Liver (tissue), 9 donors: Measurements from ENCODE around the gene IQCK. TPM values are rescaled to one million over a fixed set of nuclear protein-coding genes. Genes with fewer than 3 reads are reported as not detected.
A peak's percentile ranks its signal among the peaks of the same experiment; 100 is the strongest.
"Not testable (repeated sequence)": the region's sequence is repeated elsewhere in the genome, so short reads cannot be mapped to it uniquely, and the experiment has no call there.

Source experiments
- DNase-seq: peaks from one replicate; pipeline ENCODE4 v3.0.0-alpha.2; 2017; ENCODE audit warnings: low spot score
- H3K27ac ChIP-seq, 2 donors: one replicate each; pipeline ENCODE4 v1.7.0; 2013; ENCODE audit warnings: inconsistent platforms in 2 of 2, low read length in 2 of 2, control low read depth in 1 of 2, low read depth in 1 of 2, mild to moderate bottlenecking in 1 of 2
- H3K27me3 ChIP-seq, 4 donors: one replicate each; pipeline versions ENCODE4 v1.6.1 to v1.7.0; 2013; ENCODE audit warnings: low read length in 3 of 4, inconsistent platforms in 1 of 4, mild to moderate bottlenecking in 1 of 4, moderate library complexity in 1 of 4; ENCODE audit not compliant: control insufficient read depth in 4 of 4, insufficient read depth in 4 of 4
- H3K36me3 ChIP-seq, 4 donors: one replicate each; pipeline versions ENCODE4 v1.6.1 to v1.7.0; 2013; ENCODE audit warnings: low read length in 3 of 4, mild to moderate bottlenecking in 3 of 4, low read depth in 1 of 4, moderate library complexity in 1 of 4; ENCODE audit not compliant: control insufficient read depth in 4 of 4, insufficient read depth in 3 of 4
- H3K4me1 ChIP-seq, 4 donors: one replicate each; pipeline versions ENCODE4 v1.6.1 to v1.7.0; 2013; ENCODE audit warnings: low read length in 3 of 4, mild to moderate bottlenecking in 3 of 4, moderate library complexity in 1 of 4; ENCODE audit not compliant: control insufficient read depth in 4 of 4, insufficient read depth in 4 of 4
- H3K4me3 ChIP-seq, 3 donors: one replicate each; pipeline versions ENCODE4 v1.6.1 to v1.7.0; 2013; ENCODE audit warnings: low read length in 3 of 3, control low read depth in 1 of 3, low read depth in 1 of 3, mild to moderate bottlenecking in 1 of 3
- H3K9ac ChIP-seq, 2 donors: one replicate each; pipeline ENCODE4 v1.7.0; 2013; ENCODE audit warnings: low read length in 2 of 2, mild to moderate bottlenecking in 2 of 2, moderate library complexity in 2 of 2, control low read depth in 1 of 2, low read depth in 1 of 2
- H3K9me3 ChIP-seq, 4 donors: one replicate each; pipeline versions ENCODE4 v1.6.1 to v1.7.0; 2013; ENCODE audit warnings: low read length in 3 of 4; ENCODE audit not compliant: control insufficient read depth in 4 of 4
- ATF3 ChIP-seq: IDR thresholded peaks from 2 replicates; pipeline ENCODE4 v1.6.1; 2016; ENCODE audit warnings: antibody characterized with exemption
- CTCF ChIP-seq: fragments of 150-350 bp; IDR thresholded peaks from 2 replicates; pipeline ENCODE4 v1.5.1; 2017; ENCODE audit warnings: improper control_type of control experiment, low read depth, low read length; ENCODE audit not compliant: missing input control
- EGR1 ChIP-seq, 2 donors: IDR thresholded peaks; 2 replicates each; pipeline ENCODE4 v1.6.1; 2016 to 2018; ENCODE audit warnings: antibody characterized with exemption in 2 of 2, low read depth in 2 of 2
- FOXA1 ChIP-seq: IDR thresholded peaks from 2 replicates; pipeline ENCODE4 v1.6.1; 2016; ENCODE audit warnings: antibody characterized with exemption
- FOXA2 ChIP-seq: IDR thresholded peaks from 2 replicates; pipeline ENCODE4 v1.6.1; 2016; ENCODE audit warnings: antibody characterized with exemption
- GABPA ChIP-seq, 2 donors: IDR thresholded peaks in 1 of 2; conservative IDR thresholded peaks in 1 of 2; 2 replicates each; pipeline ENCODE4 v1.6.1; 2016; ENCODE audit warnings: antibody characterized with exemption in 2 of 2, mild to moderate bottlenecking in 1 of 2, moderate library complexity in 1 of 2
- HNF4A ChIP-seq, 2 donors: conservative IDR thresholded peaks; 2 replicates each; pipeline ENCODE4 v1.6.1; 2016; ENCODE audit warnings: antibody characterized with exemption in 2 of 2, mild to moderate bottlenecking in 2 of 2
- HNF4G ChIP-seq: IDR thresholded peaks from 2 replicates; pipeline ENCODE4 v1.6.1; 2016; ENCODE audit warnings: antibody characterized with exemption
- JUND ChIP-seq, 2 donors: IDR thresholded peaks; 2 replicates each; pipeline ENCODE4 v1.6.1; 2016; ENCODE audit warnings: antibody characterized with exemption in 2 of 2
- MAX ChIP-seq: IDR thresholded peaks from 2 replicates; pipeline ENCODE4 v1.6.1; 2016; ENCODE audit warnings: antibody characterized with exemption
- NR2F2 ChIP-seq: IDR thresholded peaks from 2 replicates; pipeline ENCODE4 v1.6.1; 2016; ENCODE audit warnings: antibody characterized with exemption
- RAD21 ChIP-seq, 2 donors: IDR thresholded peaks; 2 replicates each; pipeline ENCODE4 v1.6.1; 2016; ENCODE audit warnings: antibody characterized with exemption in 2 of 2, mild to moderate bottlenecking in 2 of 2
- REST ChIP-seq: IDR thresholded peaks from 2 replicates; pipeline ENCODE4 v1.6.1; 2016; ENCODE audit warnings: antibody characterized with exemption, mild to moderate bottlenecking
- RXRA ChIP-seq, 2 donors: IDR thresholded peaks; 2 replicates each; pipeline ENCODE4 v1.6.1; 2017 to 2018; ENCODE audit warnings: antibody characterized with exemption in 2 of 2, mild to moderate bottlenecking in 1 of 2
- SP1 ChIP-seq: IDR thresholded peaks from 2 replicates; pipeline ENCODE4 v1.6.1; 2018; ENCODE audit warnings: antibody characterized with exemption, mild to moderate bottlenecking
- TAF1 ChIP-seq: conservative IDR thresholded peaks from 2 replicates; pipeline ENCODE4 v1.6.1; 2016; ENCODE audit warnings: antibody characterized with exemption, mild to moderate bottlenecking
- YY1 ChIP-seq: IDR thresholded peaks from 2 replicates; pipeline ENCODE4 v1.6.1; 2016; ENCODE audit warnings: antibody characterized with exemption, mild to moderate bottlenecking
- ZBTB33 ChIP-seq: IDR thresholded peaks from 2 replicates; pipeline ENCODE4 v1.6.1; 2016; ENCODE audit warnings: antibody characterized with exemption
- WGBS: extraction: QIAGEN DNeasy Blood & Tissue Kit; methylation state at CpG from one replicate; pipeline ENCODE4 v1.1.7; 2013; 5-methylcytosine and 5-hydroxymethylcytosine counted together
- polyA plus RNA-seq, 2 donors: library from polyadenylated mRNA; stranded (reverse) in 1 of 2; unstranded in 1 of 2; fragments of 200-250 nt in 1 of 2; fragments of >200 nt in 1 of 2; fragmentation: Nextera tagmentation in 1 of 2; extraction: Ambion mirVana in 1 of 2; gene quantifications; one replicate each; pipeline versions ENCODE4 v1.2.1 to v1.2.3, GENCODE V29; 2013 to 2015
- total RNA-seq, 2 donors: library from RNA; depleted of rRNA; stranded (reverse); fragments of >200 nt; gene quantifications; one replicate each; pipeline ENCODE4 v1.2.3, GENCODE V29; 2014
- donor health status: healthy.
- donor health status: healthy.
- donor health status: healthy.
- donor health status: healthy.
- donor health status: healthy.

Gene IQCK
- total and polyA plus RNA-seq, 4 donors: 2.1 to 4.4 (median 2.9) TPM

- no peak for DNase-seq
- Histone ChIP-seq H3K4me3 (no peak overlapping the region), H3K9me3 (no peaks in the 10 kb centered on the region), H3K27ac (no peak overlapping the region), H3K4me1 (peaks cover 0 to 19% (median 14%) of the 10 kb centered on the region in 4 donors), H3K36me3 (peaks cover 0 to 10% (median 4%) of the 10 kb centered on the region in 4 donors), H3K9ac (no peak overlapping the region), H3K27me3 (no peaks in the 10 kb centered on the region)
- 84% methylated on average over 1 of the region's 1 CpG for WGBS
- no peak for TF ChIP-seq RAD21 (IDR thresholded peaks at IDR 0.05)
- TF ChIP-seq RXRA (IDR thresholded peaks at IDR 0.05): no peak
These were observed 1.9 kb upstream of the IQCK start for GRCh38 chr16:19716183-19716582.

- not testable (repeated sequence) for H3K9ac ChIP-seq
These were observed 1.3 kb upstream of the IQCK start for GRCh38 chr16:19716728-19717127.

GRCh38 chr16:19717314-19717713 is 757 bp upstream of the IQCK start:
- H3K4me1 ChIP-seq: peaks cover 0 to 19% (median 14%) of the 10 kb centered on the region in 4 donors
- DNase-seq: no peak
- peak overlapping the region; percentile 65 to 68 for H3K27ac ChIP-seq
- H3K9ac ChIP-seq: peak overlapping the region; percentile 52 to 79
- 1% methylated on average over 10 of the region's 10 CpGs for WGBS
- H3K4me3 ChIP-seq: peak overlapping the region; percentile 97 to 100 (median 99)
- TF ChIP-seq GABPA (IDR thresholded peaks at IDR 0.05 in 1 of 2, conservative IDR thresholded peaks at IDR 0.05 in 1 of 2) (no peak), CTCF (no peak), FOXA2 (no peak), REST (no peak), MAX (no peak), EGR1 (IDR thresholded peaks at IDR 0.05; ENCODE audit: low read depth in 2 of 2) (no peak), HNF4G (no peak), HNF4A (conservative IDR thresholded peaks at IDR 0.05) (no peak), RXRA (IDR thresholded peaks at IDR 0.05) (no peak), YY1 (no peak), JUND (IDR thresholded peaks at IDR 0.05) (no peak), TAF1 (no peak), ZBTB33 (no peak), RAD21 (IDR thresholded peaks at IDR 0.05) (no peak), SP1 (no peak), NR2F2 (no peak), ATF3 (no peak), FOXA1 (no peak)
- peaks cover 0 to 10% (median 4%) of the 10 kb centered on the region in 4 donors for H3K36me3 ChIP-seq
- H3K27me3 ChIP-seq: no peaks in the 10 kb centered on the region
- H3K9me3 ChIP-seq: no peaks in the 10 kb centered on the region

More at GRCh38 chr16:19716728-19717127, 1.3 kb upstream of the IQCK start:
- H3K27me3 ChIP-seq, H3K9me3 ChIP-seq, H3K27ac ChIP-seq, DNase-seq, H3K36me3 ChIP-seq: not testable (repeated sequence)
- WGBS: 68% methylated on average over 11 of the region's 11 CpGs
- peak overlapping the region in 1 of 3 donors; percentile 99 for H3K4me3 ChIP-seq
- peaks cover 0 to 19% (median 14%) of the 10 kb centered on the region in 4 donors for H3K4me1 ChIP-seq
